GM19025 (cell line): ENCODE measurements around the gene POLR2H.

Experiments
- ATAC-seq: cut with Tn5 transposase; IDR thresholded peaks from one replicate; pipeline ENCODE4 v1.9.1; 2021; ENCODE audit warnings: mild to moderate bottlenecking, low read depth, moderate library complexity; ENCODE audit not compliant: unreplicated experiment

Gene POLR2H

GRCh38 chr3:184368116-184368515, 6.6 kb downstream of the POLR2H start:
- ATAC-seq: no peak

- ATAC-seq: no peak
These were observed 7.2 kb downstream of the POLR2H start for GRCh38 chr3:184368586-184369183.

- no peak for ATAC-seq
These were observed 10.1 kb downstream of the POLR2H start for GRCh38 chr3:184371570-184372018.

GRCh38 chr3:184372296-184372821, 10.8 kb downstream of the POLR2H start:
- no peak for ATAC-seq

GRCh38 chr3:184372911-184373310, 11.4 kb downstream of the POLR2H start:
- no peak for ATAC-seq

GRCh38 chr3:184373422-184373821, 11.9 kb downstream of the POLR2H start:
- no peak for ATAC-seq

- no peak for ATAC-seq
These were observed 14.4 kb downstream of the POLR2H start for GRCh38 chr3:184375747-184376461.

GRCh38 chr3:184377374-184377773, 15.9 kb downstream of the POLR2H start:
- no peak for ATAC-seq

GRCh38 chr3:184377882-184378445, 16.5 kb downstream of the POLR2H start, which contains the start of gene THPO:
THPO (minus strand) TSS chr3:184378207; CDS start chr3:184376259, 1,948 bp downstream.
- ATAC-seq: no peak

- no peak for ATAC-seq
These were observed 17.3 kb downstream of the POLR2H start for GRCh38 chr3:184378651-184379357.

- ATAC-seq: no peak
These were observed 18.1 kb downstream of the POLR2H start, which contains the start of gene CHRD for GRCh38 chr3:184379358-184380184. CHRD (plus strand) TSS chr3:184380054; CDS start chr3:184380319, 265 bp downstream.

GRCh38 chr3:184380185-184380626, 18.7 kb downstream of the POLR2H start:
- ATAC-seq: no peak

- ATAC-seq: no peak
These were observed 19.2 kb downstream of the POLR2H start for GRCh38 chr3:184380627-184381260.

GRCh38 chr3:184381261-184382224, 20.0 kb downstream of the POLR2H start:
- no peak for ATAC-seq

- no peak for ATAC-seq
These were observed 21.0 kb downstream of the POLR2H start for GRCh38 chr3:184382326-184383032.

- no peak for ATAC-seq
These were observed 21.7 kb downstream of the POLR2H start for GRCh38 chr3:184383033-184383740.

GRCh38 chr3:184384342-184384741, 22.8 kb downstream of the POLR2H start:
- no peak for ATAC-seq
